GM12864 (cell line): Measurements from ENCODE around the gene EDRF1.
"Not testable (repeated sequence)": the region's sequence is repeated elsewhere in the genome, so short reads cannot be mapped to it uniquely, and the experiment has no call there.

Experiments used
- DNase-seq: peaks from one replicate; pipeline ENCODE4 v3.0.0-alpha.2; 2011; ENCODE audit warnings: low read depth
- H3K4me3 ChIP-seq: 2 replicates; pipeline ENCODE4 v1.5.1; 2011; ENCODE audit warnings: mild to moderate bottlenecking, low read depth, low read length, control low read depth
- TF ChIP-seq, protein P1 (sequence below): IDR thresholded peaks from 2 replicates; pipeline ENCODE4 v1.5.1; 2011; ENCODE audit warnings: low read depth, mild to moderate bottlenecking, moderate library complexity, low read length, control low read depth, inconsistent platforms; ENCODE audit errors: missing control alignments

Gene EDRF1

DNA sequence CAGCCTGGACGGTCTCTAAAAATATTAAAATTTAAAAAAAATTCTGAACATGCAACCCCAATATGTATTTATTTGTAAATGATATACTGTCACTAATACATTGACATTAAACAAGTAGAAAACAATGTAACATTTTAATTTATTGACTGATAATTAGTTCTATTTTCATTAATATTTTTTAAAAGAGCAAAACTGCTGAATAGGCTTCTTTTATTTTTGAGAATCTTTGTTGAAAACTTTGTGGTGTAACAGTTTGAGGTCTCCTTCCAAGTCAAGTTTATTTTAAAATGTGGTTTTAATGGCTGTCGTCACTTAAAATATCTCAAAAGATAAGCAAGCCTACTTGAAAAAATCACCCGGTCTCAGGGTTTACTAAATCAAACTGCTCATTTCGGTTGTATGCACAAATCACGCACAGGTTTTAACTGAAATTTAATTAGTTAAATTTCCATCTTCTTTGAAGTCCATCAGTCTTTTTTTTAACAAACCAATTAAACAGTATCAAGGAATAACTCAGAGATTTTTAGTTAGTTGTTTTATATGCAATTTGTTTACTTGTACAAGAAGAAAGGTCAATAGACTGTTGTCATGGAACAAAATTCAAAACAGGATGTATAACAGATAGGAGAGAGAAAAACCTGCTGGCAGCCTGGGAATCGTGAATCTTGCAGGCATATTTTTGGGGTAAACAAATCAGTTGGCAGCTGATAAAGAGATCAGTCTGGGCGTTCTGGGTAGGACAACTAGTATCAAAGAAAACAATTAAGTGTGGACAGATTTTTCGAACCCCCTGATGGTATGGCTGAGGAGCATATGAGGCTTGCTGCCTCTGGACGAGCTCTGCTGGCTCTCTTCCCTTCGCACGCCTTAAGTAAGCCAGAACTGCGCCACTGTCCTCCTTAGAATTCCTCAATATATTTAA lies 9.7 kb upstream of the EDRF1 start:
- TF ChIP-seq, protein P1, sequence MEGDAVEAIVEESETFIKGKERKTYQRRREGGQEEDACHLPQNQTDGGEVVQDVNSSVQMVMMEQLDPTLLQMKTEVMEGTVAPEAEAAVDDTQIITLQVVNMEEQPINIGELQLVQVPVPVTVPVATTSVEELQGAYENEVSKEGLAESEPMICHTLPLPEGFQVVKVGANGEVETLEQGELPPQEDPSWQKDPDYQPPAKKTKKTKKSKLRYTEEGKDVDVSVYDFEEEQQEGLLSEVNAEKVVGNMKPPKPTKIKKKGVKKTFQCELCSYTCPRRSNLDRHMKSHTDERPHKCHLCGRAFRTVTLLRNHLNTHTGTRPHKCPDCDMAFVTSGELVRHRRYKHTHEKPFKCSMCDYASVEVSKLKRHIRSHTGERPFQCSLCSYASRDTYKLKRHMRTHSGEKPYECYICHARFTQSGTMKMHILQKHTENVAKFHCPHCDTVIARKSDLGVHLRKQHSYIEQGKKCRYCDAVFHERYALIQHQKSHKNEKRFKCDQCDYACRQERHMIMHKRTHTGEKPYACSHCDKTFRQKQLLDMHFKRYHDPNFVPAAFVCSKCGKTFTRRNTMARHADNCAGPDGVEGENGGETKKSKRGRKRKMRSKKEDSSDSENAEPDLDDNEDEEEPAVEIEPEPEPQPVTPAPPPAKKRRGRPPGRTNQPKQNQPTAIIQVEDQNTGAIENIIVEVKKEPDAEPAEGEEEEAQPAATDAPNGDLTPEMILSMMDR = no peak
- DNase-seq = no peak
- H3K4me3 ChIP-seq = no peak overlapping the region

DNA sequence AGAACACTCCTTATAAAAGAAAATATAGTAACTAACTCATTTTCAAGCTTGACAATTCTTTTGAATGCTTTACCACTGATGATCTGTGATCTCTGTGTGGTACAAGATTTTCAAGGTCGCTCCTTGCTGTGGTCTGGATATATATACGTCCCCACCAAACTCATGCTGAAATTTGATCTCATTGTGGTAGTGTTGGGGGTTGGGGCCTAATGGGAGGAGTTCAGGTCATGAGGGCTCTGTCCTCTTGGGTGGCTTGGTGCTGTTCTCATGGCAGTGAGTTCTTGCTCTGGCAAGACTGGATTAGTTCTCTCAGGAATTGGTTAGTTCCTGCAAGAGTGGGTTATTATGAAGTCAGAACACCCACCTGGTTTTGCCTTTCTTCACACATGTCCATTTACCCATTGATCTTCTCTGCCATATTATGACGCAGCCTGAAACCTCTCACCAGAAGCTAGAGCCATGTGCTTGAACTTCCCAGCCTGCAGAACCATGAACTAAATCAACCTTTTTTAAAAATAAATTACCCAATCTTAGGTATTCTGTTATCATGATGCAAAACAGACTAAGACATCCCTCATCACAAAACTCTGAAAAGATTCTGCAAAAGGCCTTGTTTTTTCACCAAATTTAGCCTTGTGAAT lies 8.3 kb upstream of the EDRF1 start:
- TF ChIP-seq, protein P1 = no peak
- DNase-seq = no peak
- no peak overlapping the region for H3K4me3 ChIP-seq

DNA sequence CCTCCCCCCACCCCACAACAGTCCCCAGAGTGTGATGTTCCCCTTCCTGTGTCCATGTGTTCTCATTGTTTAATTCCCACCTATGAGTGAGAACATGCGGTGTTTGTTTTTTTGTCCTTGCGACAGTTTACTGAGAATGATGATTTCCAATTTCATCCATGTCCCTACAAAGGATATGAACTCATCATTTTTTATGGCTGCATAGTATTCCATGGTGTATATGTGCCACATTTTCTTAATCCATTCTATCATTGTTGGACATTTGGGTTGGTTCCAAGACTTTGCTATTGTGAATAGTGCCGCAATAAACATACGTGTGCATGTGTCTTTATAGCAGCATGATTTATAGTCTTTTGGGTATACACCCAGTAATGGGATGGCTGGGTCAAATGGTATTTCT lies 4.8 kb upstream of the EDRF1 start:
- not testable (repeated sequence) for H3K4me3 ChIP-seq, DNase-seq

DNA sequence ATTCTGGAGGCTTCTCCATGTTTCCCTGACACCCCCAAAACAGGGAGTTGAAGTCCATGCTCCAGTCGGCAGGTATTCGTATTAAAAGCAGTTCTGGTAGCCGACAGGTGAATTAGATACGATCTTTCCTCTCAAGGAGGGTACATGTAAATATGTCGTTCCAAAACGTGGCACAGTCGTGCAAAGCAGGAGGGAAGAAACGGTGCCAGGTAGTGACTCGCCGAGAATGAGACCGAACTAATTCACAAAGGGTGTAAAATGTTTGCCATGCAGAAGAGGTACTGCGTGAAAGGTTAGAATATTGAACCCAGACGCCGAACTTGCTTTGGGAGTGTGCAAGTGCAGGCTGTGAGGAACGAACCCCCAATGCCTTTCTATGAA lies 483 bp downstream of the EDRF1 start:
- peak overlapping the region; percentile 76 for H3K4me3 ChIP-seq

DNA sequence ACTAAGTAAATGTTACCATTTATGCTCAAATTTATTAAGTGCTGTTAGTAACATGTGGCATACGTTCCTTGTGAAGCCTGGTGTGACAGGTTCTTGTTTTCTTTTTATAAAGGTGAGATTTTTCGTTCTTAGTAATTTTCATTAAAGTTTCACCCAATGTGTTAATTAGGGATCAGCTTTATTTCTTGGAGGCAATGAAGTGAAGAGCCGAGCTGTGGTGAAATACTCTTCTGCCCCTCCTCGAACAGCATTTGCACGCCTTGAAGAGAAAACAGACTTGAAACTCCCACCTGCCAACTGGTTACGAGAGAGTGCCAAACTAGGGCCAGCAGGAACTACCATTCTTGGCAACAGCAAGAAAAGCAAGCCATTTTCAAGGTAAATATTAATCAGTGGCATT lies 1.5 kb downstream of the EDRF1 start:
- H3K4me3 ChIP-seq = peak overlapping the region; percentile 76
- DNase-seq = peak; percentile 38
- TF ChIP-seq, protein P1 = no peak

More for the DNA sequence above, 483 bp downstream of the EDRF1 start:
- TF ChIP-seq, protein P1 = no peak
- DNase-seq = no peak

DNA sequence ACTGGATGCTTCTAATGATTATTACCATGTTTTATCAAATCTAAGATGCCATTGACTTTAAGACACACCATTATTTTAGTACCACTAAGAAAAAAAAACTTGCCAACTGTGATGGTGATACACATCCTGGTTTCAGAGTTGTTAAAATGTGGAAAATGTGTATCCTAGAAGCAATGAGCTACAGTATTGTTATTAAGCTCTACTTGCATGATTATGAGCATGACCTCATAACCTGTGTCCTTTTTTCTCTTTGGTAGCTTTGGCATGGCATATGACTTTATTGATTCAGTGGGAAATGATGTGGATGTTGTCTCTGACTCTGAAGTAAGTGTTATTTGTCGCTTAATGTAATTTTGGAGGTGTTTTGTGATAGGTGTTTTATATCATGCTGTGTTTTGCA lies 3.3 kb downstream of the EDRF1 start:
- no peak overlapping the region for H3K4me3 ChIP-seq
- no peak for DNase-seq
- TF ChIP-seq, protein P1 = no peak

DNA sequence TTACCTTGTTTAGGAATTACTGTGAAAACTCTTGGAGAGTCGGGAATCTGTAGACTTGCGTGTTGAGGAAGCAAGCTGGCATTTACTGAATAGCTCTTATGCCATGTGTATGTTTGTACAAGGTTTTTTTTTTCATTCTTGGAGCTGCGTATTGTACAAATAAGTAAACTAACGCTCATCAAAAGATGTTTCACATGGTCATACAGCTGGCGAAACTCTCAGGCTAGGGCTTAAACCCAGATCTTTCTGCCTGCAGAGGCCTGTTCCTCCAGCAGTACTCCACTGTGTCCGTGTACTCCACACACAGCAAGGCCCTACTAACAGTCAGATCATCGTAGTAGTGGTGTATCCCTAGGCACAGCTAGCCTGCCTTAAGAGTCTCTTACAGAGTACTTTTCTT lies 7.4 kb downstream of the EDRF1 start:
- no peak overlapping the region for H3K4me3 ChIP-seq
- TF ChIP-seq, protein P1 = no peak
- DNase-seq = no peak
